OCI-LY1 (cell line): ENCODE data around the gene NUP210.
A peak's percentile ranks its signal among the peaks of the same experiment; 100 is the strongest.

Experiments used
- CTCF ChIP-seq: fragments of 200-600 bp; sonication (generic), shearing (Covaris generic); IDR thresholded peaks from 2 replicates; pipeline ENCODE4 v1.5.1; 2017; ENCODE audit warnings: mild to moderate bottlenecking, antibody characterized with exemption, low read length, moderate library complexity, mixed read lengths
- EZH2 ChIP-seq: fragments of 200-600 bp; sonication (generic), shearing (Covaris generic); IDR thresholded peaks from 2 replicates; pipeline ENCODE4 v1.8.0; 2017; ENCODE audit warnings: borderline replicate concordance, mixed run types, mild to moderate bottlenecking, antibody characterized with exemption, low read length, moderate library complexity, mixed read lengths

GRCh38 chr3:13391308-13391707 is 28.8 kb downstream of the NUP210 start:
- TF ChIP-seq CTCF (peak; percentile 43; the same call in 1 of the 2 replicates), EZH2 (no peak)
